Middle frontal gyrus (tissue), 1 donor: ENCODE results near the gene DNAAF6.
"Not testable (repeated sequence)": the region's sequence is repeated elsewhere in the genome, so short reads cannot be mapped to it uniquely, and the experiment has no call there.

ENCODE experiments used
- DNase-seq: peaks from one replicate; pipeline ENCODE4 v3.0.0-alpha.2; 2015; ENCODE audit warnings: low spot score; ENCODE audit errors: extremely low spot score

The DNAAF6 gene

DNA sequence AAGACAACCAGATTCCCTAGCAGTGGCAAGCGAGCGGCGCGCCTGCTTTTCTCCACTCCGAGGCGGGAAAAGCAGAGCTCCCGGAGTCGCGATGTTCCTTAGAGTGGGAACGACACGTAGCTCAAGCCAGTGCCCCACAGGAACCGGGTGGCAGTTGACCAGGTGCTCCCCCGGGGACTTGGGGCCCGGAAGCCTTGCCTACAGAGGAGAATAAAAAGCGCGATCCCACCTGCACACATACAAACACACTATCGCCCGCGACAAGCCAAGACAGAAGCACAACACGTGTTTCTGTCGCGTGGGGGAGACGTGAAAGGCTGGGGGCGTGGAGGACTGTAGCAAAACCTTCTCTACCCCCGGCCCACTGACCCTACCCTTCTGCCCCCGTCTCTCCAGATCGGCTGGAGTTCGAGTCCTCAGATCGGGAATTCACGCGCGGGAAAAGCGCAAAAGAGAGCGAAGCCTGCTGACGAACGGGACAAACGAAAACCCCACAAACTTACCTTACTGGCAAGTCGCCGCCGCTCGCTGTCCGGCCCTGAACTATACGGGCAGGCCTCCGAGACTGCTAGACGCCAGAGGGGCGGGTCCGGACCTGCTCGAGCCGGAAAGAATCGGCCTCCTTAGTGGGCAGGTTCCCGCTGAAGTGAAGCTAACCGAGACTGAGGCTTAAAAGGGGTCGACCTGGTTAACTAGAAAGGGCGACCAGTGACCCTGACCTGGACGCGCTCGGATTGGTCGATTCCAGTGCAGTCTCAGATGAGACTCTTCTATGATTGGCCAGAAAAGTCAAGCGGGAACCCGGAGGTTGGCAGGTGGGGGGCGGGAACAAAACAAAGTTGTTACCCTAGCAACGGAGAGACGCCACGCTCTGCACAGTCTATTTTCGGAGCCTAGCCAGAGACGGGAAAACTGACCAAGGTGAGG lies at the start of gene DNAAF6, which contains the start of gene NUP62CL:
DNAAF6 (plus strand) TSS at position 842 of the 927 bp plus-strand sequence. CDS start 6,265 bp downstream, outside the sequence.
NUP62CL (minus strand) TSS at position 664 of the 927 bp plus-strand sequence. CDS start 31,287 bp downstream, outside the sequence.
- DNase-seq, result no peak

- not testable (repeated sequence) for DNase-seq
Observed at GRCh38 chrX:107157618-107158017, 48.8 kb upstream of the DNAAF6 start.

GRCh38 chrX:107167163-107167921 lies 39.1 kb upstream of the DNAAF6 start:
- no peak for DNase-seq

DNA sequence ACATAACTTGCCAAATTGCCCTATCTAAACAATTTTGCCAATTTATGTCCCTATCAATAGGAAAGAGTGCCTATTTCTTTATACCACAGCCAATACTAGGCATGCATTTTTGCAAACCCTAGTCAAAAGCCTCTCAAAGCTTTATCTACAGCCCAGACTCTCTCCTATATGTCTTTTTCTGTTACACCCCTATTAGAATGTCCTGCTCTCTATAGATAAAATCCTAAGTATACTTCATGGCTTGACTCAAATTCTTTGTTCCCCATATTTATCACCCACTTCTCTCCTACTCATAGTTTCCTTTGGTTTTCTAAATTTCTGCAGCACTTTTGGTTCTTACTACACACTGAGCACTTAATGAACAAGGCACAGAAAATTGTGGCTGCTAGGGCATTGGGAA lies 38.2 kb upstream of the DNAAF6 start:
- DNase-seq, result no peak

DNA sequence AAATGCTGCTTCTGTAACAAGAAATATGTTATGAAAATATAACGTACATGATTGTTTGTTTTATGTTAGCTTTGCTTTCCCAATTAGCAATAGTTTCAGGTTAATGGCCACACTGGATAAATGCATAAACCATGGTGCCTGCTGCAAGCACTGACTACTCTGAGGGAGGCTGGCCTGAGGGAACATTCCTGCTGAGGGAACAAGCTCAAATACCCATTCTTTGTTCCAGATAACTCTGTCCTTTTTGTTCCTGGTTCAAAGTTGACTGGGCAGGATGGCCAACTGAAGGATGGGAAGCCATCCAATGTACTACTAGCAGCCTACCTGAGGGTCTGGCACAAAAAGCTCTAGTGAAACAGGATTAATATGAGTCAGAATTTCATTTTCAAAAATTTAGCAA lies 37.7 kb upstream of the DNAAF6 start:
- no peak for DNase-seq

GRCh38 chrX:107171369-107172102 lies 34.9 kb upstream of the DNAAF6 start:
- DNase-seq, result no peak

DNA sequence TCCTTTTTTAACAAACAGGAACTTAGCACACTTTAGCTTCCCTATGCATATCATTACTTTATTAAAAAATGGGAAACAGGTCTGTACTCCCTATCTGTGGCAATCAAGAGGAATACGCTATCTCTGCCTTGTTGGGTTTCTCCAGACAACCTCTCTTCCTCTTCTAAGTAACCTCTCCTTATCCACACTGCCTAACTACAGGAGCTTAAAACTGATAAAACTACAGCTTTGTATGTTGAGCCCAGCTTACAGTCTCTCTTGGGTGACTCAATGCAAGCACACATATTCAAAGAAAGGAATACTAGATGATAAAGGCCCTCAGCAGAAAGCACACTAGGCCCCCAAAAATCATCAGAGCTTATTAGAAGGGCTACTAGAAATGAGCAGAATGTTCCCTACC lies 9.1 kb upstream of the DNAAF6 start:
- DNase-seq, result no peak

GRCh38 chrX:107198074-107198473 lies 8.3 kb upstream of the DNAAF6 start:
- DNase-seq, result not testable (repeated sequence)

DNA sequence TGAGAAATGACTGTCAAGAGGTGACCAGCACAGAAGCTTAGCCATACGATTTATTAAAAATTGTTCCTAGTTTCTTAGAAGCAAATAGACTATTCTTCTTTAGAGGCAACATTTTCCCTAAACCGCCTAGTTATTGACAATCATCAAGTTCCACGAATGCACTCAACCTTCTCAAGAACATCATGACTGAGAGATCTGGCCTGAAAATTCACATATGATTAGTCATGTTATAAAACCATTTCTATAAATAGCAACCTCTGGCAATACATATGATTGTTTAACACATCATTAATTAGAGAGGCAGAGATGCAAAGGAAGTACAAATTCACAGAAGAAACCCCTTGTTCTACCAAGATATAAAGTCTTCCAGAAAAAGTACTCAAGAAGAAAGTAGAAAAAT lies 6.9 kb upstream of the DNAAF6 start:
- DNase-seq, result no peak

- no peak for DNase-seq
Observed at GRCh38 chrX:107204068-107204605, 2.3 kb upstream of the DNAAF6 start.

DNA sequence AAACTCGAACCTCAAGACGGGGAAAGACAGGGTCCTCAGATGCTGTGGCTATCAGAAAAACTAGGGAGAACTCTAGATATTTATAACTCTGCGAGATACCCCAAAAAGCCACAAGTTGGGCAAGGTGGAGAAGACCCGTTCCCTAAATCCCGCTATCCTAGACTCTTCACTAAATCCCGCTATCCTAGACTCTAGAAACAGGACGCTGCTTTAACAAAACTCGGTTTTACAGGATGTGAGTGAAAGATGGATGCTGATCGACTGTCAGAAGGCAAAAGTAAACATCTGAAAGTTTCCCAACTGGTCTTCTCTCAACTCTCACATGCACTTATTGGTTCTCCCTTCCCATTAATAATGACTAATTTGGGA lies 270 bp downstream of the DNAAF6 start:
- DNase-seq, result no peak

DNA sequence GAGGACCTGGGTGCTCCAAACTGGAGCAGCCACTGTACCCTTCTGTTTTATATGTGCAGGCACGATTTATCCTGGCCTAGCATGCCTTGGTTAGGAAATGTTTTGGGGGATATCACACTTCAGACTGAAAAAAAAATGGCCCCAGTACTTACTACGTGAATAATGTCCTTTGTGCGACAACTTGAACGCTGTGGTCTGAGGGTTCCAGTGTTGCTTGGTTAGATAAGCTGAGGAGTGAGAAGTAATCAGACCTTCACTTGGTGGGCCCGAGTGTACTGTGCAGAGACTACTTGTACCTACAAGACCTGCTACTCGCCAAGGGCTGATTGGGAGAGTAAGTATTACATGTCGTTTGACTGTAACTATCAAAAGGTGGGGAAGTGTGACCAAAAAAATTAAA lies 678 bp downstream of the DNAAF6 start:
- DNase-seq, result no peak

- DNase-seq, result no peak
Observed at GRCh38 chrX:107207943-107208342, 1.5 kb downstream of the DNAAF6 start.

DNA sequence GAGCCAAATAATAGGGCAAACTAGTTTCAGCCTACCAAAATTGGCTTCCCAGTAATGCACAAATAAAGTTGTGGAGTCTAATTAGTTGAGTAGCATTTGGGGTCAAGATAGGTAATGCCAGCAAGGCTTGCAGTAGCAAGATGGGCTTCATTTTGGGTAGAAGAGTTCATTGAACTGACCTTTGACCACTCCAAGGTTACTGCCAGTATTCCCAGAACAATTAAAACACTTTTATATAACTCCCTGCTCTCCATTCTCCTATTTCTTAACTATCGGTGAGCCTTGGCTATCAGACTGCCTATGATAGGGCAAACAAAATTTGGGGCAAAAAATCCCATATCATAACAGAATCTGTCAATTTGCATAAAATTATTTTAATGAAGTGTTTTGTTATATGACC lies 7.1 kb downstream of the DNAAF6 start:
- no peak for DNase-seq

DNA sequence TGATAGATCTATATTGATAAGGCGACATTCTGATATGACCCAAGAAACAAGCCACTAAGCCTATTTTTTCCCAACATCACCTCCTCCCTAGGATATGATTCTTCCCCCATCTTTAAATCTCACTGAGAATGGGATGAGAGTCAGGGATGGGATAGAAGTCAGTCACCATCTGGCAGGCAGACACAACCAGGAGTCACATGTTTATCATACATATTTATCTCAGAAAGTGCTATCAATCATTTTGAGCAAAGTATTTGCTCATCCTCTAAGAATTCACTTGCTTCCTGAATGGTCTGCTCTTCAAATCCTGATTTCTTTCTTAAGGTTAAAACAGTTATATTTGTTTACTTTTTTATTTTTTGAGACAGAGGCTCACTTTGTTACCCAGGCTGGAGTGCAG lies 20.3 kb downstream of the DNAAF6 start:
- no peak for DNase-seq

DNA sequence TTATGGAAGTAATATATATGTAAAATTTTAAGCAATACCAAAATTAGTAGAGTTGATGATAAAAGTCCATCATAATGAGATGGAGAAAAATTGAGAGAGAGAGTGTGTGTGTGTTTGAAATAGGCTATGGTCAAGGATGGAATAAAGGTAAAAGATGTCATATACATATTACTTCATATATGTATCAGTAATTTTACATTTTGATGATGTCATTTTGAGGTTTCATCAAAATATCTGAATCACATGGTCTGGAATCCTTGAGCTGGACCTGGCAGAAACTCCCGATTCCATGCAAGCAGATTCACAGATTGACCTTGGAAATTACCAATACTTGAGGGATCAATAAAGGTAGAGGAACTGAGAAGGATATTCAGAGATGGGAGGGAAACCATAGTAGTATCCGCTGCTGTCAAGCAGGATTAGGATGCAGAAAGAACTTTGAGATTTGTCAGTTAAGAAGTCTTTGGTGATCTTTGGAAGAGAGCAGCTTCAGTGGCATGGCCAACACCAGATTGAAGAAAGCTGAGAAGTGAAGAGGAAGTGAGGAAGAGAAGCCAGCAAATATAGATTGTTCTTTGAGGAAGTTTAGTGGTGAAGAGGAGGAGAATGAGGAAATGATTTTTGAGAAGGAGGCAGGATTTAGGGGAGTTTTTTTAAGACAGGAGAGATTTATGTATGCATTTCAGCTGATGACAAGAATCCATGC lies 21.5 kb downstream of the DNAAF6 start:
- no peak for DNase-seq

GRCh38 chrX:107228486-107228819 lies 22.0 kb downstream of the DNAAF6 start:
- no peak for DNase-seq

DNA sequence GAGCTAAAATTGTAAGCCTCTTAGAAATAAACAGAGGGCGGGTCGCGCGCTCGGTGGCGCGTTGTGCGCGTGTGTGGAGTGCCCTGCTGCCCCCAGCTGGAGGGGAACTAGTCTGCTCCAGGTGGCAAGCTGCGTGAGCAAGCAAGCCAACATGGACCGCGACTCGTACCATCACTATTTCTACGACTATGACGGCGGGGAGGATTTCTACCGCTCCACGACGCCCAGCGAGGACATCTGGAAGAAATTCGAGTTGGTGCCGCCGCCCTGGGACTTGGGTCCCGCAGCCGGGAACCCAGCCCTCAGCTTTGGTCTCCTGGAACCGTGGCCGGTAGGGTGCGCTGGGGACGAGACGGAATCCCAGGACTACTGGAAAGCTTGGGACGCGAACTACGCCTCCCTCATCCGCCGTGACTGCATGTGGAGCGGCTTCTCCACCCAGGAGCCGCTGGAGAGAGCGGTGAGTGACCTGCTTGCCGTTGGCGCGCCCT lies 66.1 kb downstream of the DNAAF6 start:
- DNase-seq, result no peak

DNA sequence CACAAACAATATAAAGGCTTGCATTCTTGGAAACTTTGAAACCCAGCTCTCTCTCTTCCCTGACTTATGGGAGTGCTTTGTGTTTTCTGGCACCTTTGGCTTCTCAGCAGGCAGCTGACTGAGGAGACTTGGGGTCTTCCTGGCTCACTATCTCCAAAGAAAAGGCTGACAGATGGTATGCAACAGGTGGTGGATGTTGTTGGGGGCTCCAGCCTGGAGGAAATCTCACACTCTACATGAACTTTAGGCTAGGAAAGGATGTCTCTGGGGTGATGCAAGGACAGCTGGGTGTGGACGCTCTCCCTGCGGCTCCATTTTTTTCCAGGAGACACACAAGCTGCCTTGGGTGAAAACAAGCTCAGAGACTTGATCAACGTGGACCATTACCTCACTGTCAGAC lies 67.4 kb downstream of the DNAAF6 start:
- DNase-seq, result no peak

GRCh38 chrX:107288676-107289075 lies 82.3 kb downstream of the DNAAF6 start:
- DNase-seq, result no peak

GRCh38 chrX:107290019-107290418 lies 83.6 kb downstream of the DNAAF6 start:
- DNase-seq, result no peak
